Suprapubic skin (tissue), 4 donors: ENCODE data around the gene FAM89B.

ENCODE experiments used
- EP300 ChIP-seq: sonication (generic); formaldehyde crosslinking; IDR thresholded peaks from one replicate; pipeline ENCODE4 v1.6.1; 2017; ENCODE audit warnings: antibody characterized with exemption
- POLR2A ChIP-seq, 2 donors: fragments of 450-650 bp; IDR thresholded peaks; one replicate each; pipeline ENCODE4 v1.6.1; 2017; ENCODE audit warnings: antibody characterized with exemption in 2 of 2, mild to moderate bottlenecking in 2 of 2, moderate library complexity in 2 of 2
- POLR2AphosphoS5 ChIP-seq, 3 donors: sonication (generic); formaldehyde crosslinking; IDR thresholded peaks; one replicate each; pipeline ENCODE4 v1.6.1; 2017; ENCODE audit warnings: antibody characterized with exemption in 3 of 3
- TF ChIP-seq, protein P1 (sequence below), 2 donors: fragments of 200-600 bp in 1 of 2; fragments of 450-650 bp in 1 of 2; sonication (generic) in 1 of 2; IDR thresholded peaks; one replicate each; pipeline ENCODE4 v1.5.1; 2016 to 2019; ENCODE audit warnings: antibody characterized with exemption in 2 of 2, mild to moderate bottlenecking in 1 of 2, moderate library complexity in 1 of 2

DNA sequence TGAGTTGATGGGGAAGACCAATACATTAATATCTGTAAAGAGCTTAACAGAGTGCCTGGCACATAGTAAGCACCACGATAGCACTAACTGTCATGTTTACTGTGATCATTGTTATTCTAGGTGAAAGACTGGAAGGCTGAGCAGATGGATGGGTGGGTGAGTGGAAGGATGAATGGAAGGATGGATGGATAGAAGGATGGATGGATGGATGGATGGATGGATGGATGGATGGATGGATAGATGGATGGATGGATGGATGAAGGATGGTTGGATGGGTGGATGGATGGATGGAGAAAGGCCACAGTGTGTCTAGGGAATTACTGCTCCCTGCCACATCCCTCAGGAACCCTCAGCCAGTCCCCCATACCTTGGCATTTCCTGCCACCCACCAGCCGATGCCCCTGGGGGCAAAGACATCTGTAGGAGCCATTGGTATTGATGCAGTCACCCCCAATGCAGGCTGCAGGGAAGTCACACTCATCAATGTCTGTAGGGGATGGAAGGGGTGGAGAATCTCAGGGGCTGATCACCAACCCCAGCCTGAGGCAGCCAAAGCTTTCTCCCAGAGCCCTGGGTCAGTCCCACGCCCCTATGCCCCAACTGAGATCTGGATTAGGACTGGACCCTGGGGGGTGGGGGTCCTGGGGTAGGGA, 29.5 kb upstream of the FAM89B start:
- TF ChIP-seq, protein P1, sequence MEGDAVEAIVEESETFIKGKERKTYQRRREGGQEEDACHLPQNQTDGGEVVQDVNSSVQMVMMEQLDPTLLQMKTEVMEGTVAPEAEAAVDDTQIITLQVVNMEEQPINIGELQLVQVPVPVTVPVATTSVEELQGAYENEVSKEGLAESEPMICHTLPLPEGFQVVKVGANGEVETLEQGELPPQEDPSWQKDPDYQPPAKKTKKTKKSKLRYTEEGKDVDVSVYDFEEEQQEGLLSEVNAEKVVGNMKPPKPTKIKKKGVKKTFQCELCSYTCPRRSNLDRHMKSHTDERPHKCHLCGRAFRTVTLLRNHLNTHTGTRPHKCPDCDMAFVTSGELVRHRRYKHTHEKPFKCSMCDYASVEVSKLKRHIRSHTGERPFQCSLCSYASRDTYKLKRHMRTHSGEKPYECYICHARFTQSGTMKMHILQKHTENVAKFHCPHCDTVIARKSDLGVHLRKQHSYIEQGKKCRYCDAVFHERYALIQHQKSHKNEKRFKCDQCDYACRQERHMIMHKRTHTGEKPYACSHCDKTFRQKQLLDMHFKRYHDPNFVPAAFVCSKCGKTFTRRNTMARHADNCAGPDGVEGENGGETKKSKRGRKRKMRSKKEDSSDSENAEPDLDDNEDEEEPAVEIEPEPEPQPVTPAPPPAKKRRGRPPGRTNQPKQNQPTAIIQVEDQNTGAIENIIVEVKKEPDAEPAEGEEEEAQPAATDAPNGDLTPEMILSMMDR (IDR thresholded peaks at IDR 0.05) = no peak
- TF ChIP-seq EP300 (no peak), POLR2AphosphoS5 (IDR thresholded peaks at IDR 0.05) (no peak), POLR2A (IDR thresholded peaks at IDR 0.05) (no peak)
